Activated B cell treated with CpG ODN at 0.5 μM for 24 hours (primary cell): ENCODE results near the gene GLRA1. TPM values are rescaled to one million over a fixed set of nuclear protein-coding genes. Genes with fewer than 3 reads are reported as not detected.

Experiments used
- ATAC-seq: fragments of 200-7000 bp; cut with Tn5 transposase; one replicate; pipeline ENCODE4 v1.10.0; 2021; ENCODE audit warnings: low read depth, mild to moderate bottlenecking, moderate library complexity
- CTCF ChIA-PET: fragments of 350-600 bp; sonication (Branson Sonifier 250); formaldehyde crosslinking; loops from one replicate; lab custom pipeline; 2021; ENCODE audit warnings: antibody characterized with exemption; lab: Charles Lee
- POLR2A ChIA-PET: fragments of 350-600 bp; sonication (Branson Sonifier 250); formaldehyde crosslinking; loops from one replicate; lab custom pipeline; 2021; ENCODE audit warnings: antibody characterized with exemption; lab: Charles Lee
- DNase-seq: peaks from one replicate; pipeline ENCODE4 v3.0.0; 2022
- H3K27ac Mint-ChIP-seq: one replicate; pipeline ENCODE4 v1.8.0; 2020; ENCODE audit warnings: mixed read lengths
- H3K27me3 Mint-ChIP-seq: one replicate; pipeline ENCODE4 v1.8.0; 2021; ENCODE audit warnings: mixed read lengths
- H3K36me3 Mint-ChIP-seq: one replicate; pipeline ENCODE4 v1.8.0; 2021; ENCODE audit warnings: low read depth, mixed read lengths
- H3K4me1 Mint-ChIP-seq: one replicate; pipeline ENCODE4 v1.8.0; 2021; ENCODE audit warnings: mixed read lengths
- H3K4me3 Mint-ChIP-seq: one replicate; pipeline ENCODE4 v1.8.0; 2020; ENCODE audit warnings: mild to moderate bottlenecking, mixed read lengths
- H3K9me3 Mint-ChIP-seq: one replicate; pipeline ENCODE4 v1.8.0; 2020; ENCODE audit warnings: mixed read lengths
- intact Hi-C: fragments of 100-400 bp; cut with micrococcal nuclease; formaldehyde crosslinking; loops from one replicate; pipeline ENCODE4 v1.15.1; 2024
- total RNA-seq: library from RNA; stranded (reverse); gene quantifications from 2 replicates; pipeline ENCODE4 v1.2.3, GENCODE V29; 2022
- TF ChIP-seq, protein P1 (sequence below): fragments of 200-600 bp; IDR thresholded peaks from one replicate; pipeline ENCODE4 v1.8.0; 2022; ENCODE audit warnings: antibody characterized with exemption, mild to moderate bottlenecking

The GLRA1 gene
- total RNA-seq, 1 donor from 2014 or later = not detected

GRCh38 chr5:151819830-151820229, 104.8 kb downstream of the GLRA1 start:
- DNase-seq = no peak
- H3K9me3 Mint-ChIP-seq = no peaks in the 10 kb centered on the region
- H3K27me3 Mint-ChIP-seq = no peaks in the 10 kb centered on the region
- ChIA-PET CTCF (no interaction called here), POLR2A (no interaction called here)
- TF ChIP-seq, protein P1, sequence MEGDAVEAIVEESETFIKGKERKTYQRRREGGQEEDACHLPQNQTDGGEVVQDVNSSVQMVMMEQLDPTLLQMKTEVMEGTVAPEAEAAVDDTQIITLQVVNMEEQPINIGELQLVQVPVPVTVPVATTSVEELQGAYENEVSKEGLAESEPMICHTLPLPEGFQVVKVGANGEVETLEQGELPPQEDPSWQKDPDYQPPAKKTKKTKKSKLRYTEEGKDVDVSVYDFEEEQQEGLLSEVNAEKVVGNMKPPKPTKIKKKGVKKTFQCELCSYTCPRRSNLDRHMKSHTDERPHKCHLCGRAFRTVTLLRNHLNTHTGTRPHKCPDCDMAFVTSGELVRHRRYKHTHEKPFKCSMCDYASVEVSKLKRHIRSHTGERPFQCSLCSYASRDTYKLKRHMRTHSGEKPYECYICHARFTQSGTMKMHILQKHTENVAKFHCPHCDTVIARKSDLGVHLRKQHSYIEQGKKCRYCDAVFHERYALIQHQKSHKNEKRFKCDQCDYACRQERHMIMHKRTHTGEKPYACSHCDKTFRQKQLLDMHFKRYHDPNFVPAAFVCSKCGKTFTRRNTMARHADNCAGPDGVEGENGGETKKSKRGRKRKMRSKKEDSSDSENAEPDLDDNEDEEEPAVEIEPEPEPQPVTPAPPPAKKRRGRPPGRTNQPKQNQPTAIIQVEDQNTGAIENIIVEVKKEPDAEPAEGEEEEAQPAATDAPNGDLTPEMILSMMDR = no peak
- peaks cover 2% of the 10 kb centered on the region for H3K36me3 Mint-ChIP-seq
- no peak overlapping the region for H3K4me3 Mint-ChIP-seq
- no peaks in the 10 kb centered on the region for H3K4me1 Mint-ChIP-seq
- intact Hi-C loops = loop anchor here (10.0 kb wide), 1 partner anchor 455 kb away; no protein-coding TSS in a partner anchor
- H3K27ac Mint-ChIP-seq = no peak overlapping the region
- no peak for ATAC-seq

- intact Hi-C loops = no loop called here
- Mint-ChIP-seq H3K36me3 (peaks cover 39% of the 10 kb centered on the region), H3K9me3 (peaks cover 4% of the 10 kb centered on the region), H3K4me3 (no peak overlapping the region), H3K27me3 (no peaks in the 10 kb centered on the region), H3K4me1 (peaks cover 4% of the 10 kb centered on the region), H3K27ac (no peak overlapping the region)
- ChIA-PET POLR2A (no interaction called here), CTCF (interaction anchor here (1.3 kb wide), 1 partner anchor 10 kb away, joined by 5 read pairs; no protein-coding TSS in a partner anchor)
- TF ChIP-seq, protein P1 = no peak
- no peak for DNase-seq
- no peak for ATAC-seq
Observed at GRCh38 chr5:151815051-151815450, 109.6 kb downstream of the GLRA1 start.

DNA sequence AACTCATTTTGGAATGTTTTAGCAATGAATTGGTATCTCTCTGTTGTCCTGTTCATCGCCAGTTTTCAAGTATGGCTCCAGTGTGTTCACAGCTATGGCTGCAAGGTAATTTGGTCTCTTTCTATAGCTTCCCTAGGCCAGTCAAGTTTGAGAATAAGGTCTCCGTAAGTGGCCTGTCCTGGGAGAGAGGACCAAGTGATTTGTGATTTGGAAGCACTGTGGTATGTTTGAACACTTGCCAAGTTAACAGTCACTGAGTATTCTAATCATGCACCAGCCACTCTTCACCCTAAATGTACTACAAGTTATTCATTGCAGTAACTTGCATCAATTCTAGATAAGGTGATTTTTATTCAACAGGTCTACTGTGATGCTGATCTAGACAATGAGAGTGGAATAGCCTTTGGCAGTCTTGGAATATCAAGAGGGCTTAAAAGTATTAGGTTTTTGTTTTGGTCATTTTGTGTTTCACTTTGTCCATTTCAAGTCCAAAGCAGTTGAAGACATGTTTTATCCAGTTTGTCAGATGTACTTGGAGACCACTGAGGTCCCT, 111.8 kb downstream of the GLRA1 start:
- Mint-ChIP-seq H3K36me3 (peaks cover 57% of the 10 kb centered on the region), H3K27ac (no peak overlapping the region), H3K27me3 (no peaks in the 10 kb centered on the region), H3K9me3 (peaks cover 4% of the 10 kb centered on the region), H3K4me1 (peaks cover 4% of the 10 kb centered on the region), H3K4me3 (no peak overlapping the region)
- DNase-seq (no peak), ATAC-seq (no peak)
- POLR2A ChIA-PET = no interaction called here
- TF ChIP-seq, protein P1 = no peak
- intact Hi-C loops = no loop called here
- CTCF ChIA-PET = no interaction called here

GRCh38 chr5:151811593-151812321, 112.9 kb downstream of the GLRA1 start:
- H3K4me3 Mint-ChIP-seq = no peak overlapping the region
- POLR2A ChIA-PET = no interaction called here
- H3K4me1 Mint-ChIP-seq = peaks cover 4% of the 10 kb centered on the region
- CTCF ChIA-PET = no interaction called here
- peaks cover 65% of the 10 kb centered on the region for H3K36me3 Mint-ChIP-seq
- peaks cover 4% of the 10 kb centered on the region for H3K9me3 Mint-ChIP-seq
- DNase-seq (no peak), ATAC-seq (no peak)
- no peaks in the 10 kb centered on the region for H3K27me3 Mint-ChIP-seq
- TF ChIP-seq, protein P1 = no peak
- intact Hi-C loops = no loop called here
- H3K27ac Mint-ChIP-seq = no peak overlapping the region

- DNase-seq = no peak
- TF ChIP-seq, protein P1 = no peak
- H3K36me3 Mint-ChIP-seq = peaks cover 74% of the 10 kb centered on the region
- H3K4me3 Mint-ChIP-seq = no peak overlapping the region
- POLR2A ChIA-PET = no interaction called here
- ATAC-seq = no peak
- CTCF ChIA-PET = no interaction called here
- peaks cover 4% of the 10 kb centered on the region for H3K9me3 Mint-ChIP-seq
- H3K27ac Mint-ChIP-seq = no peak overlapping the region
- peaks cover 6% of the 10 kb centered on the region for H3K4me1 Mint-ChIP-seq
- H3K27me3 Mint-ChIP-seq = no peaks in the 10 kb centered on the region
- intact Hi-C loops = no loop called here
Observed at GRCh38 chr5:151810897-151811296, 113.8 kb downstream of the GLRA1 start.
